Activated CD4-positive, alpha-beta T cell treated with anti-CD3 and anti-CD28 coated beads, Interleukin-2, amount 50 U/mL, for 4 hours (primary cell): ENCODE measurements around the gene ADAMTSL2.
A peak's percentile ranks its signal among the peaks of the same experiment; 100 is the strongest.

ENCODE experiments used
- DNase-seq, 2 experiments: peaks; one replicate each; pipeline ENCODE4 v3.0.0-alpha.2; 2020

The ADAMTSL2 gene

DNA sequence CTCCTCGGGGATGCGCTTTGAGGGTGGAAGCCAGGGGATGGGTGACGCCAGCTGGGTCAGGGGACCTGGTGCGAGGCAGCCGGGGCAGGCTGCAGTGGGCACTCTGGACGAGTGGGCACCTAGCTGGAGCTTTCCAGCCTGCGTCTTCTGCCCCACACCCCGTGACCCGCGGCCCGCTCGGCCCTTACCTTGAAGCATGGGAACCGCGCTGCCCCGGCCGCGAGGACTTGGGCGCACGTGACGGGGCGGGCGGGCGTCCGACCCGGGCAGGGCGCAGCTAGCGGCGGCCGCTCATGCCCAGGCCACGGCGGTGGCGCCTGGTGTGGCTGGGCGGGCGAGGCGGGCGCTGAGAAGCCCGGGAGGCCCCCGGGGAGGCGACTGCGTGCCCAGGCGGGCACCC lies 74.4 kb downstream of the ADAMTSL2 start:
- DNase-seq: no peak

GRCh38 chr9:133609311-133610098 lies 75.0 kb downstream of the ADAMTSL2 start, which contains the start of gene FAM163B:
FAM163B (minus strand) TSS chr9:133609389; CDS start chr9:133580223, 29,166 bp downstream.
- DNase-seq: no peak

DNA sequence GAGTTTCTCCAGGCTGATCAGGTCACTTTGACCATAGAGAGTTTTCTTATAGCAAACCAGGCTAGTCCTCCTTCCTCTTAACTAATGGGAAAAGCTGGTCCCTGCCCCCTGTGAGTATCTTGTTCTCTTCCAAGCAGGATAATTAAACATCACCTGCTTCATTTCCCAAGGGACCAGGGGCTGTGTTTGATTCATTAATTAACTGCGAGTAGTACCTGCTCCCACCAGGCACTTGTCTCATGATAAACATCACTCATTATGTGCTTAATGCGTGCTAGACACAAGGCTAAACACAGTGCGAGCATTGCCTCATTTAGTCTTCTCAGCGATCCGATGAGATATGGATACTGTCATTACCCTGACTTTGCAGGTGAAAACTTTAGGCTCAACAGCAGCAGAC lies 76.3 kb downstream of the ADAMTSL2 start:
- DNase-seq: no peak

GRCh38 chr9:133612051-133612450 lies 77.5 kb downstream of the ADAMTSL2 start:
- DNase-seq: no peak

DNA sequence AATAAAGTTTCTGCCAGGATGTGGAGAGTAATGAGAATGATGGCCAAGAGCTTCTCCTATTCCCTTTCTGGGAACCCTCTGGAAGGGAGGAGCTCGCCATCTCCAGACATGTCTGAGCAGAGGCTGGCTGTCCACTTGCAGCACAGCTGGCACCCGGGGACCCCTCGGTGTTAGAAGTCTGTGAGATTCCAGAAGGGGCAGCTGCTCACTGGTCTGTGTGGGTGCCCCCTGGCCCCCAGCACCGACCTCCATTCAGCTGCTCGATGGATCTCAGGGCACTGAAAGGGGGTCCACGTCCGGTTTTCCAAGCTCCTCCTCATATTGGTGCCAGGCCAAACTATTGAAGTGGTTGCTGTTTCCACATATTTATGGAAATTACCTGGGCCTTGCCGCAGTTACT lies 78.3 kb downstream of the ADAMTSL2 start:
- DNase-seq: no peak

- no peak for DNase-seq
These were observed 78.9 kb downstream of the ADAMTSL2 start for GRCh38 chr9:133613432-133613831.

GRCh38 chr9:133614056-133614455 lies 79.6 kb downstream of the ADAMTSL2 start:
- no peak for DNase-seq

GRCh38 chr9:133614678-133615077 lies 80.2 kb downstream of the ADAMTSL2 start:
- no peak for DNase-seq

- DNase-seq: no peak
These were observed 80.7 kb downstream of the ADAMTSL2 start for GRCh38 chr9:133615186-133615585.

DNA sequence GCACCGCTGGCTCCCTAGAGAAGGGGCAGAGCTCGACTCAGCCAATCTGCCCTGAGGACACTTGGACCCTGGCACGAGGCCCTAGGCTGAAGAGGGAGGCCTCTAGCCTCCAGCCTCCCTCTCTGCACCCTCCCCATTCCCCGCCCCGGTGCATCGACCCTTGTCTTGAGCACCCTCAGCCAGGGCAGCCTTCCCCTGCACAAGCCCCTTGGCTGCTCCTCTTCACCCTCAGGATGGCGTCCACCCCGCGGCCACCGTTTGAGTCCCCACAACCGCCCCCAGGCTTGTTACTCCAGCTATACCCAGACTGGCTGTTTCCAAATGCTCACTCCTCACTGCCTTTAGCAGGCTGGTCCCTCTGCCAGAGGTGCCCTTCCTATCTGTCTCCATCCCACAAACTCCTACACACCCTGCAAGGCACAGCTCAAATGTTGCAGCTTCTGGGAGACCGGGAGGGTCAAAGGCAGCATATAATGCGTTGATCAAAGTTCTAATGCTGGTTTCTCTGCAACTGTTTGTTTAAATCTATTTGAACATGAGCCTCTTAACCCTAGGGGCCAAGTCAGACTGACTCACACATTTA lies 81.2 kb downstream of the ADAMTSL2 start:
- DNase-seq: no peak

GRCh38 chr9:133616643-133617405 lies 82.3 kb downstream of the ADAMTSL2 start:
- DNase-seq: no peak

- DNase-seq: no peak
These were observed 84.2 kb downstream of the ADAMTSL2 start for GRCh38 chr9:133618726-133619125.

GRCh38 chr9:133619791-133620190 lies 85.3 kb downstream of the ADAMTSL2 start:
- DNase-seq: peak; percentile 57 to 59

DNA sequence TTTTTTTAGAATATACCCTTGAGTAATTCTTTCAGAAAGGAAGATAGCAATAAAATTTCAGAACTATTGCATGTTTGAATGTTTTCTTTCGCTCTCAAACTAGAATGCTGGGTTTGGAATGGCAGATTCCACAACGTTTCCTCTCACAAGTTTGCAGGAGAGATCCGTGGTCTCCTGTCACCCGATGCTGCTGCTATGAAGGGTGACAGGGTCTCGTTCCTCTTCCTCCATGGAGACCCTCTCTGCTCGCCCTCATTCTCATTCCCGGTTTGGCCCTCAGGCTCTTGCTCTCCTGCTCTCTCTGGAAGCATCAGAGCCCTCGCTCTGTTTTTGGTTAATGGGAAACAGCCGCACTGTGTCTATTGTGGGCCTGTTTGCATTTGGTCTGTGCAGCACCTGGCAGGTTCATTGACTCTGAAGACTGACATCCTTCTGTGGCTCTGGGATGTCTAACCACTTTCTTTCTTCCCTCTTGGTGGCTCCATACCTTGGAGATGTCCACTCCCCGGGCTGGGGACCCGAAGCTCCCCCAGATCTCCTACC lies 87.3 kb downstream of the ADAMTSL2 start:
- DNase-seq: no peak

DNA sequence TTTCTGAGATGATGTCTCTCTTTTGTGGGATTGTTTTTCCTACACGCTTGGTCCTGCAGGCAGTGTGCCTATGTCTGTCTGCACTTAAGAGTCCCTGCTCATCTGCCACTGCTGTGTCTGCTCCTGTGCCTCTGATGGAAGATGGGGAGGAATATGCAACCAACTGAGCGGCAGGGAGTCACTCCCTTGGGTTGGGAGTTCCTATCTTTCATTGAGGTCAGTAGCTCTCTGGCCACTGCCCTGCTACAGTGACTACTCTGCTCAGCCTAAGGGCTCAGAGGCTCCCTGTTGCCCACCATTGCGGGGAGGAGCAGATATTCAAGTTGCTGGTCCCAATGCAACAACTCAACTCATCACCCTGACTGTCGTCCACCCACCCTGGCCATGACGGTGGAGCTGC lies 88.1 kb downstream of the ADAMTSL2 start:
- DNase-seq: no peak
